ENCODE measurements around the gene TNIK.

Gene TNIK

GRCh38 chr3:171023566-171023965 is 436.6 kb downstream of the TNIK start:
- H3K27me3 ChIP-seq (ENCODE audit: control insufficient read depth, low read length), result no peaks in the 10 kb centered on the region; the same call in 1 of the 2 replicates
- no peaks in the 10 kb centered on the region for H3K4me1 ChIP-seq (ENCODE audit: control insufficient read depth, low read length)
- no peak overlapping the region for H3K4me3 ChIP-seq (ENCODE audit: low read length)
- H3K36me3 ChIP-seq (ENCODE audit: control insufficient read depth, low read length), result no peaks in the 10 kb centered on the region
- H3K9me3 ChIP-seq (ENCODE audit: control insufficient read depth, insufficient read depth, low read length), result no peaks in the 10 kb centered on the region
- H3K27ac ChIP-seq (ENCODE audit: low read depth, low read length), result no peak overlapping the region
- no peaks in the 10 kb centered on the region for H3K79me2 ChIP-seq (ENCODE audit: control insufficient read depth, low read length)
- H3F3A ChIP-seq (ENCODE audit: control insufficient read depth, insufficient read depth), result no peaks in the 10 kb centered on the region
- H3K4me2 ChIP-seq (ENCODE audit: low read length), result no peak overlapping the region
- H3K9me2 ChIP-seq (replicated peaks; ENCODE audit: control insufficient read depth, low read length), result no peaks in the 10 kb centered on the region
- H4K20me1 ChIP-seq (ENCODE audit: control insufficient read depth, insufficient read depth, low read depth, low read length), result no peaks in the 10 kb centered on the region
- no peak for TF ChIP-seq EZH2phosphoT487 (IDR thresholded peaks at IDR 0.05; ENCODE audit: borderline replicate concordance, low read length)
- TF ChIP-seq CTCF (IDR thresholded peaks at IDR 0.05; ENCODE audit: low read depth, low read length, poor library complexity, severe bottlenecking), result no peak

DNA sequence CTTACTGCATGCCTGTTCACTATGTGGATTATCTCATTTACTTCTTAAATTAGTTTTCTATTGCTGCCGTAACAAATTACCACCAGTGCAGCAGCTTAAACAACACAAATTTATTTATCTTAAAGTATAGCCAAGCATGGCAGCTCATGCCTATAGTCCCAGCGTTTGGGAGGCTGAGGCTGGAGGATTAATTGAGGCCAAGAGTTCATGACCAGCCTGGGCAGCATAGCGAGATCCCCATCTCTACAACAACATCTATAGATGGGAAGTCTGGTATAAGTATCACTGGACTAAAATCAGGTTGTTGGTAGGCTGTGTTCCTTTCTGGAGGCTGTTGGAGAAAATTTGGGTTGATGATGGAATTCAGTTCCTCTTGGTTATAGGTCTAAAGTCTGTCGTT is 438.8 kb downstream of the TNIK start:
- no peak for TF ChIP-seq EZH2phosphoT487 (IDR thresholded peaks at IDR 0.05; ENCODE audit: borderline replicate concordance, low read length)
- no peak for TF ChIP-seq CTCF (IDR thresholded peaks at IDR 0.05; ENCODE audit: low read depth, low read length, poor library complexity, severe bottlenecking)
- no peaks in the 10 kb centered on the region for H3K79me2 ChIP-seq (ENCODE audit: control insufficient read depth, low read length)
- H3K4me1 ChIP-seq (ENCODE audit: control insufficient read depth, low read length), result no peaks in the 10 kb centered on the region
- no peaks in the 10 kb centered on the region for H3F3A ChIP-seq (ENCODE audit: control insufficient read depth, insufficient read depth)
- H3K27me3 ChIP-seq (ENCODE audit: control insufficient read depth, low read length), result no peaks in the 10 kb centered on the region; the same call in 1 of the 2 replicates
- no peak overlapping the region for H3K27ac ChIP-seq (ENCODE audit: low read depth, low read length)
- H3K9me3 ChIP-seq (ENCODE audit: control insufficient read depth, insufficient read depth, low read length), result no peaks in the 10 kb centered on the region
- no peaks in the 10 kb centered on the region for H3K36me3 ChIP-seq (ENCODE audit: control insufficient read depth, low read length)
- H3K9me2 ChIP-seq (replicated peaks; ENCODE audit: control insufficient read depth, low read length), result no peaks in the 10 kb centered on the region
- H4K20me1 ChIP-seq (ENCODE audit: control insufficient read depth, insufficient read depth, low read depth, low read length), result no peaks in the 10 kb centered on the region
- H3K4me3 ChIP-seq (ENCODE audit: low read length), result no peak overlapping the region
- no peak overlapping the region for H3K4me2 ChIP-seq (ENCODE audit: low read length)

DNA sequence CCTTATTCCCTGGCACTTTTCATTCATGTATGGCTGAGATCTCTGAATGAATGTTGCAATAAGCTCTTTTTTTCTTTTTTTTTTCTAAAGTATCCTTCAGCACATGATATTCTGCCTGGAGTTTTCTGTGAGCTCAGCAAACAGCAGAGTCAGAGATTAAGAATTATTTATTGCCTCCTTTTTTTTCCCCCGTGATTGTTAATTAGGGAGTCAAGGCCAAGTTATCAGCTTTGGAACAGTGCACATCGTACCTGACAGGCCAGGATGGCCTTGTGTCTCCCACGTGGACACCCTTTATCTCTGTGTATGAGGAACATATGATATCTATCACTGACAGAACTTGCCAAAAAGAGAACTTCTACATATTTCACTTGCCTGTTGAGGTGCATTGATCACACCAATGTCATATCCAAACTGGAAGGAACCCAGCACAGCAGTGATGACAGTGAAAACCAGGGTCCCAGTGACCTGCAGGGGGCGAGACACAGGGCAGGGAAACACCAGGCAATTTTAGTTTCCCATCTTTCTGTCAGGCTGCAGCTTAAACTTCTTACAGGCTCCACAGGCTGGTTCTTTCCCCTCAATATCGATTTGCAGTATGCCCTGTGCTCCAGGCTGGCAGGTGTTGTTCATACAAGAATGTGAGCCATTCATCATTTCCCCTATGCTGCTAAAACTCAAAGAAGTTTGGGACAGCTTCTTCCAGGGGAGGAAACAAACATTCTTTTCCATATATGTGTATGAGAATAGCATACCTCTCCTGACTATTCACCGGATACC is 441.9 kb downstream of the TNIK start:
- no peaks in the 10 kb centered on the region for H3K9me3 ChIP-seq (ENCODE audit: control insufficient read depth, insufficient read depth, low read length)
- no peak overlapping the region for H3K4me2 ChIP-seq (ENCODE audit: low read length)
- TF ChIP-seq CTCF (IDR thresholded peaks at IDR 0.05; ENCODE audit: low read depth, low read length, poor library complexity, severe bottlenecking), result no peak
- no peak for TF ChIP-seq EZH2phosphoT487 (IDR thresholded peaks at IDR 0.05; ENCODE audit: borderline replicate concordance, low read length)
- H4K20me1 ChIP-seq (ENCODE audit: control insufficient read depth, insufficient read depth, low read depth, low read length), result no peaks in the 10 kb centered on the region
- no peaks in the 10 kb centered on the region for H3K4me1 ChIP-seq (ENCODE audit: control insufficient read depth, low read length)
- no peak overlapping the region for H3K27ac ChIP-seq (ENCODE audit: low read depth, low read length)
- H3K4me3 ChIP-seq (ENCODE audit: low read length), result no peak overlapping the region
- H3K9me2 ChIP-seq (replicated peaks; ENCODE audit: control insufficient read depth, low read length), result no peaks in the 10 kb centered on the region
- H3F3A ChIP-seq (ENCODE audit: control insufficient read depth, insufficient read depth), result no peaks in the 10 kb centered on the region
- no peaks in the 10 kb centered on the region for H3K79me2 ChIP-seq (ENCODE audit: control insufficient read depth, low read length)
- no peaks in the 10 kb centered on the region for H3K36me3 ChIP-seq (ENCODE audit: control insufficient read depth, low read length)
- no peaks in the 10 kb centered on the region for H3K27me3 ChIP-seq (ENCODE audit: control insufficient read depth, low read length)

Data from DOHH2 (cell line).